Kidney capillary endothelial cell (primary cell): ENCODE data around the gene OPCML.
A peak's percentile ranks its signal among the peaks of the same experiment; 100 is the strongest.

Experiments
- DNase-seq: peaks from one replicate; pipeline ENCODE4 v3.0.0-alpha.2; 2018; ENCODE audit warnings: low spot score

The OPCML gene

DNA sequence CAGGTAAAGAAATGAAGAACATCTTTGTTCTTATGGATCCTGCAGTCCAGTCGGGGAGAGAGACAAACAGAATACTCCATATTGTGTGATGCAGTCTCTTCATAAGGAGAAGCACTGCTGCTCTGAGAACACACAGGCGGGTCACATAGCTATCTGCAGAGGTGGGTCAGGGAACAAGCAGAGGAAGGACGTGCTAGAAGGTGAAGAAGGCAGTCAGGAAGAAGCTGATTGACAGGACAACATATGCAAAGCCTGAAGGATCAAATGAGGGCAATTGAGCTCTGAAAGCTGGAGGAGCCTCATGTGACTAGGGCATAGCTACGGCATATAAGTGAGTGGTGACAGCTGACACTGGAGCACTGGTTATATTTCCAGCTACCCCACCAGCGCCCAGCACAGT is 122.5 kb downstream of the OPCML start:
- DNase-seq: no peak

DNA sequence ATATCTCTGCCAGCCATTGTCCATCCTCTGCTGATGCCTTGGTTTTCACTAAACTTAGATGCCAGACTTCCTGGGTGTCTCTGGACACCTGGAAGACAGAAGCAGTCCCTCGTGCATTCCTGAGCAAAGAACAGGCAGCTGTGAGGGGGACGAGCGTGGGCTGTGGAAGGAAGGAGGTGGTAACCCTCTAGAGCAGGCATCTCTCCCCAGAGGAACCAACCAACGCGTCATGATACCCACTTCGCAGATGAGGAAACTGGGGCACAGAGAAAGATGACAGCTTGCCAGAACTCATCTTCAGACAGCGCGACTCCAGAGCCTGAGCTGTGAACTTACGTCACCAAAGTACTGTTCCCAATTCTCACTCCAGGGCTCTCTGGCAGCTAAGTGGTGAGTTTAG is 123.4 kb downstream of the OPCML start:
- DNase-seq: no peak

DNA sequence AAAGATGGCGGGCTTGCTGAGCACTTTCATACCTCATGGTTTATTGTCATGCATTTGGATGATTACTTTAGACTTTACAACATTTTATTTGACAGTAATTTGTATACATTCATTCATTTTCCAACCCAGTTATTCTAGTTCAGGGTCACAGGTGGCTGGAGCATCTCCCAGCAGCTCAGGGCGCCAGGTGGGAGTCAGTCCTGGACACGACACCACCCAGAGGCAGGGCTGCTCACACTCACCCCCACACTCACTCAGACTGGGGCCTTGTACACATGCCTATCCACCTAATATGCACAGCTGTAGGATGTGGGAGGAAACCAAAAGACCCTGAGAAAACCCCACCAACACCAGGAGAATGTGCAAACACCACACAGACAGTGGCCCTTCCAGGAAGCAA is 123.9 kb downstream of the OPCML start:
- no peak for DNase-seq

DNA sequence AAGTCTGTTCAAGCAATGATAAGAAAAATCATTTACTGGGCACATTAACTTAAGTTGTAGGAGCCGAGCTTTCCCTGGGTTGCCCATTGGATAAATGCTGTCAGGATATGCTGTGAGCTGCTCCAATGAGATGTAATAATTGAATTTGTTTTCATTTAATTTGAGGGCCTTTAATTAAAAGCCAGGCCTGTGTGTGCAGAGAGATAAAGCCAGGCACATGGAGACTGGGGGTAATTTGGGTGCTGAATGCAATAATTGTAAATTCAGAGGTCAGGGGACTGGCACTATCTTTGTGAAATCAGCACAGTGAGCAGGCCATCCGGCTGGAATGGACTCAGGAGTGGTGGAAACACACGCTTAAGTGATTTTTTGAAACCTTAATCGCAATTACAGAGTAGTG is 125.8 kb downstream of the OPCML start:
- no peak for DNase-seq

DNA sequence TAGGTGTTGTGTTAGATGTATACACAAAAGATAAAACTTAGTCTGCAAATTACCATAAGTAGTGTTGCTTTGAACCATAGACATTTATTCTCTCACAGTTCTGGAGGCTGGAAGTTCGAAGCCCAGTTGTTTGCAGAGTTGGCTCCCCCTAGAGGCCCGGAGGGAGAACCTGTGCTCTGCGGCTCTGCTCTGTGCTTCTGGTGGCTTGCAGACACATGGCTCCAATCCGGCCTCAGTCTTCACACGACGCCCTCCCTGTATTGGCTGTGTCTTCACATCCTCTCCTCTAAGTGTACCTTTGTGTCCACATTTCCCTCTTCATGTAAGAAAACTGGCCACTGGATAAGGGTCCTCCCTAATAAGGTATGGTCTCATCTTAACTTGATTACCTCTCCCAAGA is 128.4 kb downstream of the OPCML start:
- DNase-seq: peak; percentile 20

DNA sequence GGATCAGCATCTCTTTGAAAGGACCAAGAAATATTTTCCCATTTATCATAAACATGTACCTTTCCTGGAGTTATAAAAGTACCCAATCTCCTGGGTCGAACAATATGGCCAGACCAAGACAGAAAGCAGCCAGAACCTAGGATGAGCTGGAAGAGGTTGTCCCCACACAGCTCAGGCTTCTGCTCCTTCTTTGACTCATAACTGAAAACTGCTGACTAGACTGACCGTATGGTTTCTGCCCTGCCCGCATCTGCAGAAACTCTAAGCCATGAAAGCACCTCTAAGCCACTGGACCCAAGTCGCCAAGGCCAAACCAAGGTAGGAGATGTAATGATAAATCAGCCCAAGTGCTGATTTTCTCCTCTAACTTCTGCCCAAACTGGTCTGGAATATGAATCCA is 129.8 kb downstream of the OPCML start:
- DNase-seq: no peak

DNA sequence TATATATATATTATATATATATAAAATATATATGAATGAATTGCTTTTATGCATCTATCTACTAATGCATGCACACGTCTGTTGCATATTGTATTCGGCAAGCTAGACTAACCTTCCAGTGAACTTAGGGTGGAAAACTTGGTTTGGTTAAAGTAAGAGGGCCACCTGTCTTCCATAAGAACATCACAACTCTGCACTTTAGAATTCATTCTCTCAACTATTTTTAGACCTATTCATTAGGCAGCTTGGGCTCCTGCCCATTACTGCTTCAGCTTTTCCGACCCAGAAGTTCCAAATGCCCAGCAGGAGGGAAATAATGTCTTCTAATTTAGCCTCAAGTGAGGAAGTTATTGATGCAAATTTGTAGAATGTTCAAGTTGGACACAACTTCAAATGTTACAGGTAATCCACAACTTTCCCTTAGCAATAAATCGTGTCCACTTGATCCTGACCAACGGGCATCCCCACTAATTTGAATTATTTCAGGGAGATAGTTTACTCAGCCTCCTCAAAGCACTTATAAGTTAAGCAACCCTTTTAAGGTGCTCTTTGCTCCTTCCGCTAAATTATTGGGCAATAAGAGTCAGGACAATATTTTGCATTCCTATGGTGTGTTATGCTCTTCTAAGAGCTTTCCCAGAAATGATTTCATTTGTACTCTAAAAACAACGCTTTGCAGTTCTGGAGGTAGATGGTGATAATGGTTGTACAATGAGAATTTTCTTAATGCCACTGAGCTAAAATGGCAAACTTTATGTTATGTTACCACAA is 132.3 kb downstream of the OPCML start:
- no peak for DNase-seq

DNA sequence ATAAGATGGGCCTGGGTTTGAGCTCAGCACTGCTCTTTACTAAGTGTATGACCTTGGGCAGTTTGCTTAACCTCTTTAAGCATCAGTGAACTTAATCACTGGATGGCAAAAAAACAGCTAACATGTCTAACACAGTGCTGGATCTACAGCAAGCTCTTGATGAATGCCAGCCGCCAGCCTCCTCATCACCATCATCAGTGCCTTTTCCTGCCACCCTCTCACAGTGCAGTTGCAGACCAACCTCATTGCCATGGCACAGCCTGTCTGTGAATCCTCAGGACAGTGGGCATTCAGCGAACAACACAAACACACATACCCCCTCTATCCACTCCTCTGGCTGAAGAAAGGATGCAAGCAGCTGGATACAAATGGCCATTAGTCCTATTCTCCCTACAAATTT is 133.0 kb downstream of the OPCML start:
- no peak for DNase-seq

DNA sequence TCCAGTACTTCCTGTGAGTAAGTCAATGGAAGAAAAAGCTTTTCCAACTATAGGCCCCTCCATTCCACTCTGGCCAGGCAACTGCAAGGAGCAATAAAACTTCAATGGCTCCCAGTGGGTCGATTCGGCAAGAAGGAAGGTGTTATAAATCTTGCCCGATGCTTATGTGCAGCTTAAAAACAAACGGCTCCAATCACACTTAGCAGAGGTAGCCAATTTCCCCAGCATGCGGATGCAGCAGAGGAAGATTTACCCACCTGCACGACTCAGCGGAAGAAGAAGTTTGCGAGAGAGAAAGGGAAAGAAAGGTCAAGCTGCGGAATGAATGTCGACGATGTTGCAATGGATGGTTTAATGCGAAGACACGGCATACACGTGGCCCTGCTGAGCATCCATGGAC is 141.5 kb downstream of the OPCML start:
- no peak for DNase-seq

DNA sequence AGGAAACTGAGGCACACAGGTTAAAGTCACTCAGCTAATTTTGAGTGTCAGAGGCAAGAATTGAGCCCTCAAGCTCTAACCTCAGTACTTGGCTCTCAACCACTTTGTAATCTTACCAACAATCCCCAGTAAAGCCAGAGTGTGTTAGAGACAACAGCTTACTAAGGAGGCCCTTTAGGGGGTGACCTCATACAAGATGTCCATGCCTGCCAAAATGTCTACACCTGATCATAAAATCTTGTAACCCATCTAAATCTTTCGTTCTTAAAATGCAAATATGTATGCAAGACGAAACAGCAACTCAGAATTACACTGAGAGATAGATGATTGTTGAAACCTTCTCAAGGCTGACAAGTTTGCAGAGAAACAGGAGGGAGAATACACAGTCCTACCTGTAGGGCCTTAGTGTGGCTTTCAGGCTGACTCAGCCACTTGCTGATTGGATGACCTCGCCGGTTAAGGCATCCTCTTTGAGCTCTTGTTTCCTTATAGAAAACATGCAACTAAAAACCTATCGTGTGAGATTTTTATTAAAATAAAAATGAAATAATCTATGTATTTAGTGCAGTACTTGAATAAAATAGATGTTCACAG is 143.2 kb downstream of the OPCML start:
- no peak for DNase-seq

DNA sequence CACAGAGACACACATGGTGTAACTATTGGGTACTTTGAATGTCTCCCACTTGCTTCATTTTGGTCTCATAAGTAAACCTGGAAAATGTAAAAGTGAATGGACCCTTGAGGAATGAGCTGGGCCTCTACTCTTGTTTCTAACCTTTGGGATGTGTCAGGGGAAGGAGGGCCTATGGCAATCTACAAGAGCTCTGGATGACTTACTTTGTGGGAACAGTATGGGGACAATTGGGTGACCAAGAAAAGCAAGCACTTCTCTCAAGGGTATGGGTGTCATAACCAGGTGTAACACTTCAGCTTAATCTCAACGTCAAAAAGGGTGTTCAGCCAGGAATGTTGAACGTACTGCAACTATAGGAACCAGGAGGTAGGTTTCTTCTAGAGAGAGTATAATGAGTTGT is 144.0 kb downstream of the OPCML start:
- DNase-seq: no peak

DNA sequence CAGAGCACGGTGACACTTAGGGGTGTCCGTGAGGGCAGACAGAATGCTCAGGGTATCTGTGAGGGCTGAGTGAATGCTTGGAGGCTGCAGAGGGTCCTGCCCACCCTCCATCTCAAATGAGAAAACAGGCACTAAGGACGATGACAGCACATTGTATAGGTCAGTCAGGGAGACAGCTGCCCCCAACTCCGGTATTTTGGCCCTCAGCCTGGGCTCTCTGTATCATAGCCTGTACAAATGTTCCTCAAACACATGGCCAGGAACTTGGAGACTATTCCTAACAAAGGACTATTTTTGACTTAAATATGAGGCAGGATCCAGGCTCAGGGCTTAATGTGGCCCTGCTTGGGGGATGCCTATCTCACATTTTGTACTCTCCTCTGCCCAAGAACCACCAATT is 145.4 kb downstream of the OPCML start:
- DNase-seq: no peak

DNA sequence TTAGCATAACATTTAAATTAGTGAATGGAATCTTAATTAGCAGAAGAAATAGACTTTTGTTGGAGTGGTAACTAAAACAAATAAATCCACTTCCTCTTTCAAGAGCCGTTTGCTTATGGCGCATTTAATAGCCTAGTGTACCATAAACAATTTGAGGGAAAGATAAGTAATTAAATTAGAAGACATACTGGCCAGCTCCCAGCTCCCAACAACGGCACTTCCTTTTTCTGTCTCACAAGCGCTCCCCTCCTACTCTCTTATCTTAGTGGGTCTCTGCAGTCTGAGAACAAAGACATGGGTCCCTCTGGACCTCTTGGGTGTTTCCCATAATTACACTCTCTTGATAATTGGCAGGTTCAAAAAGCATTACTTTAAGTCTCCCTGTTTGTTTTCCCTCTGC is 146.0 kb downstream of the OPCML start:
- no peak for DNase-seq

DNA sequence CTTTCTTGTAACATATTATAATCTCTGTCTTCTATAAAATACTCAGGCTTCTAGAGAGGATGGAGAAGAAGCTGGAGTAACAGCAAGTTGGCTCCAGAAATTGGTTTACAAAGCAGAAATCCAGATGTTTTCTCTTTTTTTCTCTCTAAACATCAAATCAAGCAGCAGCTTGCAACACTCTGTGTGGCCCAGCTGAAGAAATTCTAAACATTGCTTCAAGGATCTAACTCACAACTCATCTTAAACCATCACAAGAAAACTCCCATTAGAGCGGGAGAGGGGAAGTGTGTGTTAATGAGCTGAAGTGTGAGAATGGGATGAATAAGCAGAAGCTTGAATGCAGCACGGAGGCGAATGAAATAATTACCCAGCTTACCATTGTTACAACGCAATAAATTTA is 146.5 kb downstream of the OPCML start:
- no peak for DNase-seq

DNA sequence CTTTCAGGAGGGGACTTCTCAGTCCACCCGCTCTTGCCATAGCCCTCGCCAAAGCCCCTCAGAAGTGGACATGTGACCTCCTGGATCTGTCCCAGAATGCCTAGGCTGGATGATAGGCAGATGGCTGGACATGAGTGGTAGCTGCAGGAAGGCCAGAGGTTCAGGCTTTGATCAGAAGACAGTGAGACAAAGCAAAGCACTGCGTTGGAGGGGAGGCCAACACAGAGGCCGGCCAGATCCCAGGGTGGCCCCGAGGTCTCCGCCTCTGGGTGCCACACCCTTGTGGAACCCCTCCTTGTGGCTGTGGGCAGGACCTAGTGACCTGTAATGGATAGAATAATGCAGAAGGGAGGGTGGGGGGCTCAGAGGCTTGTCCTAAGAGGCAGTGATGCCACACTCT is 147.6 kb downstream of the OPCML start:
- DNase-seq: no peak

DNA sequence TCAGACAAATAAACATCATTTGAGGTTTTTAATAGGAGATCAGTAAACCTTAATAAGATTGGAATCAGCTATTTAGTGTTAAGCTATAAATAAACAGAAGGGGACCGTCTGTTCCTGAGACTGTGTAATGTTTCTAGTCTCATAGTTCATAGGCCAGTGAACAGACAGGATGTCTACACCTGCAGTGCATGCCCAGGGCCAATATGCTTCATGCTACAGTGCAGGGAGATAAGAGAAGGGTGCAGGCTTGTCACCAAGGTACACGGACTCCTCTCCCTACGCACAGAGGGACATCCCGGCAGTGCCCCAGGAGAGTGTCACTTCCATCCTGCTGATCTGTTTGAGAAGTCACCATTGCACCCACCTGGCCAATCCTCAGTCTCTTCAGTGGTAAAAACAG is 148.6 kb downstream of the OPCML start:
- no peak for DNase-seq

DNA sequence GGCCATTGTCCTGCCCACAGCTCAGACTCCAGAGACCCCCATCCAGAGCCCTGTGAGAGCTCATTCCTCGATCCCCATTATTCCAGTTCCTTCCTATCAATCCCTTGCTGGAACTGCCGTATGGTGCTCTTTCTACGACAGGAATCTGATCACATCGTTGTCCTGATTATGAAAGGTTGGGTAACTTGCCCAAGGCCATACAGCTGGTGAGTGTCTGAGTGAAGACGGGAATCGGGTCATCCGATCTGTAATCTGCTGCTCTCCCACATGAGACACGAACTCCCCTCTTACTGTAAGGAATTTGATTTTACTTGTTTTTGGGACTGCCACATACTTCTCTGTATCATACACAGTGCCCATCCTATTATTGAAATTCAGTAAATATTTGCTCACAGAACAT is 149.1 kb downstream of the OPCML start:
- no peak for DNase-seq

DNA sequence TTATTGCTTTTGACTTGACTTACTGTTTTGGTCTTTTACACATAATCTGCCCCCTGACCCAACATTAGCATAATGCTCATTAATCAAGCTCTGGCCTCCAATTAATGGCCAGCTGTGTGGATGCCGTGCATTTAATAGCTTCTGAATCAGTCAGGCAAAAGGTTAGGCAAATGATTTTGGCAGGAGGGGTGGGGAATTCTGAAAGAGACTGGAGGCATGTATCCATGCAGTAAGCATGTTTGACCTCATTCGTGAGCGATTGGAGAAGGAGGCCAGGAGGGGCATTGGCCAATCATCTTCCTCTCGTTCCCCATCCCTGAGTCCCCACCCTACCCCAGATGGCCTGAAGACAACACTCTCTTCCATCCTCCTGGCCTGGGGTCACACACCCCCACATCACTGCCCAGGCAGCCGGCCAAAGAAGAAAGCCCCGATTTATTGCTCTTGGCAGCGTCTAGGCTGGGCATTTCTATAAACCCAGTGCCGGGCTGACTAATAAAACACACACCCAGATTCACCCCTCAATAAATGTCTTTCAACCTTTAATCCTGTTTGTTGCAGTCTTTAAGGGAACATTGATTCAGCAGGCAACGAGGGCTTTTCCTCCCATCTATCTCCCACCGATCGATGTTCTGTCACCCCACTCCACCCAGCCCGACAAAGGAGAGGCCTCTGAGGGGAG is 150.0 kb downstream of the OPCML start:
- no peak for DNase-seq

DNA sequence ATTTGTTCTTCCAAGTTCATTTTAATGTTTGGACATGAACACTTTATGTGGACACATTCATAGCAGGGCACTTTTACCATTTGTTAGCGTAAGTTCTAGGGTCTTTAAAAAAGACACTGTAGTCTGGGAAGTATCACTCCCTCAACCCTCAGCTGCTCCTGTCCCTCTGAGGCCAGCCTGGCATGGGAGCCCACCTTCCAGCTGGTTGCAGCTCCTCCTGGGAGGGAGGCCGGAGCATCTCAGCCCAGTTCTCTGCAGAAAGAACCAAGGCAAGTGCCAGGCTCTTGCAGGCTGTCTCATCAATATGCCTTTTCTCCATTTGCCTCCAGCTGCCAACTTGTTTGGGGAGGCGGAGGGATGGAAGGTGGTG is 150.6 kb downstream of the OPCML start:
- DNase-seq: no peak

DNA sequence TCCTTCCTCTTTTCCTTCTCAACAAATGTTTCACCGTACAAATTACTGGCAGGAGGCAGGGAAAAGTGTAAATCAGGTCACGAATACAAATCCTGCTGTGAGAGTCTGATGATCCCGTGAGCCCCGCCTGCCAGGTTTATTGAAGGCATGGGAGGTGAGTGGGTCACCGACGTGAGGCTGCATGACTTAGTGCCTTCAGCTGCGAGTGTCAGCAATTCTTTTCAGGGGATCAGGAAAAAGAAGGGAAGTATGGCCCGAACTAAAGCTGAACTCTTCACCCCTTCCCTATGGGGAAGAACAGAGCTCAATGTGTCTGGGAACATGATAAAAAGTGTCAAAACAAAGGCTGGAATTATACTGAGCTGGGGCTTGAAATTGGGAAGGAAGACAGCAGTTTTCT is 166.2 kb downstream of the OPCML start:
- no peak for DNase-seq

DNA sequence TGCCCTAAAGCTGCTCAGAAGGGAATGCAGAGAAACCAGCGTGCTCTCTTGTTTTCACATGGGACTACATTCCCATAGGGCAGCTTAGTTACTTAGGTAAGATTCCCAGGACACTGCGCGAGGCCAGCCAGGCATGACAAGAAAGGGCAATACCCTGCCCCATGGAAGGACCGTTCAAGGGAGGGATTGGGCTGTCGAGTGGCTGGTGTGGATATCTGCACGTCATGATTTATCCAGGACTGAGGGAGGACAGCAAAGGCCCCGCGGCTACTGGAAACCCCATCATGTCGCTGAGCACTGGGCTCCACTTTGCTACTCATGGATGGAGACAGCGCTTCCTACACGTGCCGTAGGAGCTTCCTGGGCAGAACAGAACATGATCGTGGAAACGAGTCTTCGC is 169.4 kb downstream of the OPCML start:
- no peak for DNase-seq

DNA sequence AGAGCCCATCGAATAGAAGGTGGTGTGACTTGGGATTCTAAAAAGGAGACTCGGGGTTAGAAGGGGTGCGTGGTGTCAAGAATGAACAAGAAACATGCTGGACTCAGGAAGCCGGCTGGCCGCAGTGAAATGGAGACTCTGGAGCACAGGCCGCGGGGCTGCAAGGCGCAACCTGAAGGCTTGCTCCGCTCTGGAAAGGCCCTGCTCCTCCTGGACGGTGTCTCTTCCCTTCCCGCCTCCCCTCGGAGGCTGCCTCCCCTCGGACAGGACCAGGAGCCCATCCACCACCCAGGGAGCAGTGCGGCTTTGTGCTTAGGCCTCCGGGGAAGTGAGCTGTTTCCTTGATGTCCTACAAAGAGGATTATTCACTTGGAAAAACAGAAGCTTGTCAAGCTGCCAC is 170.1 kb downstream of the OPCML start:
- DNase-seq: no peak

DNA sequence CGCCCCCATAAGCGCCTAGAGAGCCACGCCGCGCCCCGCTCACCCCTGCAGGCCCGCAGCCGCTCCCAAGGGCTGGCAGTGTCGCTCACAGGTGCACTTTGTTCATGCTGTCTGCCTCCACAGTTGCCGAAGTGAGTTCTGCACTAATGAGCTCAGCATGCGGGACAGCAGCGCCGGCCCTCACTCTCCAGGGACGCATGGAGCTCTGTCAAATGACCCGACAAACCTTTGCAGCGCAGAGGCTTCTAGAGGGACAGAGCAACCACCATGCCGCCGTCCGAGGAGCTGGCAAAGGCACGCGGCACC is 170.7 kb downstream of the OPCML start:
- no peak for DNase-seq
